HEK293T (cell line): ENCODE data around the gene ABR.

Source experiments
- CTCF ChIA-PET: fragments of 350-600 bp; formaldehyde crosslinking; extraction: SDS; loops from one replicate; lab custom pipeline; 2021; ENCODE audit warnings: antibody characterized with exemption, inconsistent platforms; lab: Yijun Ruan, JAX
- POLR2A ChIA-PET: fragments of 350-600 bp; formaldehyde crosslinking; extraction: SDS; loops from one replicate; lab custom pipeline; 2020; ENCODE audit warnings: antibody characterized with exemption, inconsistent platforms; lab: Yijun Ruan, JAX
- DNase-seq: peaks from one replicate; pipeline ENCODE4 v3.0.0; 2012; ENCODE audit warnings: mixed read lengths; ENCODE audit errors: extremely low spot score
- ARNT ChIP-seq: fragments of 450-650 bp; IDR thresholded peaks from 2 replicates; pipeline ENCODE4 v1.6.1; 2017; ENCODE audit warnings: mild to moderate bottlenecking
- BHLHE40 ChIP-seq: fragments of 450-650 bp; IDR thresholded peaks from 2 replicates; pipeline ENCODE4 v1.6.1; 2016; ENCODE audit warnings: mild to moderate bottlenecking, moderate library complexity, borderline replicate concordance
- CTBP1 ChIP-seq: fragments of 450-650 bp; IDR thresholded peaks from 2 replicates; pipeline ENCODE4 v1.6.1; 2016; ENCODE audit warnings: borderline replicate concordance
- ELF4 ChIP-seq: fragments of 450-650 bp; IDR thresholded peaks from 2 replicates; pipeline ENCODE4 v1.6.1; 2017; ENCODE audit warnings: antibody characterized with exemption
- FOXA1 ChIP-seq: fragments of 450-650 bp; IDR thresholded peaks from 2 replicates; pipeline ENCODE4 v1.6.1; 2016; ENCODE audit warnings: mild to moderate bottlenecking
- FOXK2 ChIP-seq: fragments of 450-650 bp; IDR thresholded peaks from 2 replicates; pipeline ENCODE4 v1.6.1; 2016; ENCODE audit warnings: mild to moderate bottlenecking
- FOXM1 ChIP-seq: fragments of 450-650 bp; IDR thresholded peaks from 2 replicates; pipeline ENCODE4 v1.6.1; 2017; ENCODE audit warnings: mild to moderate bottlenecking, borderline replicate concordance
- HDGF ChIP-seq: fragments of 450-650 bp; IDR thresholded peaks from 2 replicates; pipeline ENCODE4 v1.6.1; 2017; ENCODE audit warnings: antibody characterized with exemption, borderline replicate concordance
- L3MBTL2 ChIP-seq: fragments of 450-650 bp; conservative IDR thresholded peaks from 2 replicates; pipeline ENCODE4 v1.6.1; 2016; ENCODE audit warnings: mild to moderate bottlenecking
- LEF1 ChIP-seq: fragments of 450-650 bp; IDR thresholded peaks from 2 replicates; pipeline ENCODE4 v1.6.1; 2017; ENCODE audit warnings: mild to moderate bottlenecking, borderline replicate concordance
- NFRKB ChIP-seq: fragments of 450-650 bp; IDR thresholded peaks from 2 replicates; pipeline ENCODE4 v1.6.1; 2016; ENCODE audit warnings: mild to moderate bottlenecking, moderate library complexity
- PKNOX1 ChIP-seq: fragments of 450-650 bp; IDR thresholded peaks from 2 replicates; pipeline ENCODE4 v1.6.1; 2016
- SP1 ChIP-seq: fragments of 450-650 bp; IDR thresholded peaks from 2 replicates; pipeline ENCODE4 v1.6.1; 2017
- SUZ12 ChIP-seq: fragments of 450-650 bp; IDR thresholded peaks from 2 replicates; pipeline ENCODE4 v1.6.1; 2016; ENCODE audit warnings: mild to moderate bottlenecking
- TARDBP ChIP-seq: fragments of 450-650 bp; IDR thresholded peaks from 2 replicates; pipeline ENCODE4 v1.6.1; 2016
- ZNF384 ChIP-seq: fragments of 450-650 bp; IDR thresholded peaks from 2 replicates; pipeline ENCODE4 v1.6.1; 2016

The ABR gene

GRCh38 chr17:1177016-1177700 lies 2.6 kb downstream of the ABR start:
- ChIA-PET CTCF (interaction anchor here (0.9 to 1.3 kb wide), 4 partner anchors 9 to 121 kb away, joined by 3 to 4 read pairs (median 4); no protein-coding TSS in a partner anchor), POLR2A (interaction anchor here (1.0 to 1.3 kb wide), 2 partner anchors 34 to 66 kb away, joined by 3 to 4 read pairs; no protein-coding TSS in a partner anchor)
- DNase-seq = no peak
- TF ChIP-seq TARDBP (no peak), SP1 (no peak), FOXM1 (no peak), CTBP1 (no peak), L3MBTL2 (no peak), ARNT (no peak), FOXK2 (no peak)

- ChIA-PET CTCF (interaction anchor here (1.3 kb wide), 1 partner anchor 13 kb away, joined by 4 read pairs; no protein-coding TSS in a partner anchor), POLR2A (no interaction called here)
- TF ChIP-seq NFRKB (no peak), SP1 (no peak), FOXA1 (no peak)
- no peak for DNase-seq
These were observed 5.4 kb downstream of the ABR start for GRCh38 chr17:1174263-1174880.

DNA sequence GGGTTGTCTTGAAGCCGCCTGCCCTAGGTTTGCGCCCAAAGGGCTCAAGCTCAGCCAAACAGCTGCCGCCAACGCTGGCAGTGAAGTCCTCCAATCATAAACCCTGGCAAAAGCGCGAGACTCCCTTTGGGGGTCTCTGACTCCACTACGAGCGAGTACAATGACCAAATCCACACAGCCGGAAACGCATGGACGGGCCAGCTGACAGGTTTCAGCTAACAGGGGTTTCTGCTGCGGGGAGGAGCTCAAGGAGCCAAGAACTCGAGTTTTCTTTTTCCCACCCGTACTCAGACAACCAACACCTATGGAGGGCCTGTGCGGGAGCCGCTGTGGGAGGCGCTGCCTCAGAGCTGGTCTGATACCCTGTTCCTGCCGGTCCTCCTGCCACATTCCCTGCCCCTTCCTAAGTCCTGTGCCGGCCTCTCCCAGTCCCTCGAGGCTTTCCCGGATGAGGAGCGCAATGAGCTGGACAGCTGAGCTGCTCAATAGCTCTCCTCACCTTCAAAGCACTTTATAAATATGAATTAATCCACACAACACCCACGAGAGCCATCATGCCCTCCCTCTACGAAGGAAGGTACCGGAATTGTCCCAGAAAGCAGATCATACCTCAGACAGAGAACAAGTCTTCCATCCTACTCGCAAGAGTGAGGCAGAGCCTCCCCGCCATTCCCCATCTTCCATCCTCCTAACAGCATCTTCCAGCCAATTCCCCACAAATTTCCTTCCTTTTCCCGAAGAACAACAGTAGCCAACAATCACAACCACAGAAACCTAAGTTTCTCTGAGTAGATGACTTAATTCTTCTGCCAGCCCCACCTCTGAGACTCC lies 6.1 kb downstream of the ABR start:
- no peak for TF ChIP-seq HDGF
- no peak for TF ChIP-seq ARNT
- TF ChIP-seq SP1 = no peak
- no peak for TF ChIP-seq LEF1
- TF ChIP-seq BHLHE40 = no peak
- TF ChIP-seq FOXK2 = no peak
- TF ChIP-seq NFRKB = no peak
- no peak for TF ChIP-seq L3MBTL2
- no peak for TF ChIP-seq FOXA1
- TF ChIP-seq CTBP1 = no peak
- no peak for TF ChIP-seq PKNOX1
- no peak for TF ChIP-seq TARDBP
- TF ChIP-seq ELF4 = no peak
- no peak for TF ChIP-seq SUZ12
- TF ChIP-seq FOXM1 = no peak
- no peak for TF ChIP-seq ZNF384
- ChIA-PET POLR2A (no interaction called here), CTCF (interaction anchor here (1.3 kb wide), 1 partner anchor 14 kb away, joined by 4 read pairs; no protein-coding TSS in a partner anchor)
- no peak for DNase-seq

GRCh38 chr17:1171953-1172352 lies 7.8 kb downstream of the ABR start:
- TF ChIP-seq L3MBTL2 (no peak), FOXA1 (no peak), CTBP1 (no peak), SUZ12 (no peak), ELF4 (no peak), NFRKB (no peak), ZNF384 (no peak), SP1 (no peak), LEF1 (no peak), FOXK2 (no peak), TARDBP (no peak), ARNT (no peak), PKNOX1 (no peak), FOXM1 (no peak)
- no peak for DNase-seq
- ChIA-PET CTCF (no interaction called here), POLR2A (no interaction called here)

GRCh38 chr17:1170739-1171138 lies 9.0 kb downstream of the ABR start:
- TF ChIP-seq ELF4 (no peak), PKNOX1 (no peak), CTBP1 (no peak), FOXA1 (no peak), TARDBP (no peak), ZNF384 (no peak), HDGF (no peak), SP1 (no peak), NFRKB (no peak), SUZ12 (no peak), L3MBTL2 (no peak)
- CTCF ChIA-PET = no interaction called here

DNA sequence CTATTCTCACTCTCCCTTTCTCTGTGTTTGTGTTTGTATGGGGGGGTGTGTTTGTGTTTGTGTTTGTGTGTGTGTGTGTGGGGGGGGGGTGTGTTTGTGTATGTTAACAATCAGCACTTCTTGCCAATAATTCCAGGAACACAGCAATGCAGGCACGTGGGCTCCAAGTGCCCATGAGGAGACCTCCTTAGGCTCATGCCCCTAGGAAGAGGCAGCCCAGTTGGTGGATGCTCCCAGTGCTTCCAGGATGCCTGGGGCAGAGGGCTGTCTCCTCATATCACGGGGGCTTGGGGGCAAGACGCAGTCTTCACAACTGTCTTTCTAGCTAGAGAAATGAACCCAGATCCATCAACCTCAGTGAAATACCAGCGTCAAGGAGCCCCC lies 9.9 kb downstream of the ABR start:
- TF ChIP-seq ARNT (no peak), L3MBTL2 (no peak), LEF1 (no peak), TARDBP (no peak), ELF4 (no peak), FOXA1 (no peak), SP1 (no peak), HDGF (no peak), FOXM1 (no peak)
- no peak for DNase-seq
- CTCF ChIA-PET = no interaction called here
- POLR2A ChIA-PET = no interaction called here

More at GRCh38 chr17:1170739-1171138, 9.0 kb downstream of the ABR start:
- peak; percentile 37 for DNase-seq
- POLR2A ChIA-PET = no interaction called here
